IPS-18c (cell line): ENCODE data around the gene ABT1.

Experiments used
- H3K4me3 ChIP-seq: 2 replicates; pipeline ENCODE4 v1.7.0; 2013; ENCODE audit warnings: low read depth, mild to moderate bottlenecking, low read length, moderate library complexity; ENCODE audit not compliant: insufficient read depth
- H3K9me3 ChIP-seq: one replicate; pipeline ENCODE4 v1.6.1; 2013; ENCODE audit warnings: mild to moderate bottlenecking, low read length, moderate library complexity; ENCODE audit not compliant: control insufficient read depth, insufficient read depth

Gene ABT1

DNA sequence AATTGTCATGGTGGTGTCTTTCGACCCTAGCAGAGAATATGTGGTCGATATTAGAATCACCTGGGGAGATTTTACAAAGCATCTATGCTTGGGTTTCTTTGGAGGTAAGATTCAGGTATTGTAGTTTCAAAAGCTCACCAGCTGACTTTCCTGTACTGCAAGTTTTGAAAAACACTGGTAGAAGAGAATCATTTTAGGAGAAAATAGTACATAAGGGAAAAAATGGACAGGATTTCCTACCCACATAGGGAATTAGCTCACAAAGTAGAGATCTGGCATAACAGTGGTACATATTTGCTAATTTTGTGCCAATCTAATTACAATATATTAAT lies 27.4 kb upstream of the ABT1 start:
- H3K9me3 ChIP-seq, result peaks cover 2% of the 10 kb centered on the region
- H3K4me3 ChIP-seq, result peak overlapping the region; percentile 58; the same call in 1 of the 2 replicates

DNA sequence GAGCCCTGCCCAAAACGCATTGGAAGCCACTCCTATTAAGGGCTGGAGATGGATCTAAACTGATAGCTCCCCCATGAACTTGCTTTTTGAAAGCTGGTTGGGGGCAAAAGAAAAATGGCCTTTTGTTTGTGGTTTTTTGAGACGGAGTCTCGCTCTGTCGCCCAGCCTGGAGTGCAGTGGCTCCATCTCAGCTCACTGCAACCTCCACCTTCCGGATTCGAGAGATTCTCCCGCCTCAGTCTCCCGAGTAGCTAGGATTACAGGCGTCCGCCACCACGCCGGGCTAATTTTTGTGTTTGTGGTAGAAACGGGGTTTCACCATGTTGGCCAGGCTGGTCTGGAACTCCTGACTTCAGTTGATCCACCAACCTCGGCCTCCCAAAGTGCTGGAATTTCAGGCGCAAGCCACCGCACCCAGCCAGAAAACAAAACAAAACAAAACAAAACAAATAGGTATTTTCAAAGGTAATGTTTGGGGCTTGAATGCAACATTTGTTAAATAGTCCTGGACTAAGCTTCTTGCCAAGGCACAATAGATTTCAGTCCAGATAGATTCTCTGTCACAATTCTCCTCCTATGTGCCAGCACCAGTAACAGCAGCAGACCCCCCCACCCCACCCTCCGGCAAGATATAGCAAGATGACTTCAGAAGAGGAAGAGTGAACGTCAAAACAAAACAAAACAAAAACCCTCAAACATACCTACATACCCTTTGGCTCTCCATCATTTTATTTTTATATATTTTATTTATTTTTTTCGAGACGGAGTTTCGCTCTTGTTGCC lies 26.5 kb upstream of the ABT1 start:
- peaks cover 2% of the 10 kb centered on the region for H3K9me3 ChIP-seq
- no peak overlapping the region for H3K4me3 ChIP-seq

DNA sequence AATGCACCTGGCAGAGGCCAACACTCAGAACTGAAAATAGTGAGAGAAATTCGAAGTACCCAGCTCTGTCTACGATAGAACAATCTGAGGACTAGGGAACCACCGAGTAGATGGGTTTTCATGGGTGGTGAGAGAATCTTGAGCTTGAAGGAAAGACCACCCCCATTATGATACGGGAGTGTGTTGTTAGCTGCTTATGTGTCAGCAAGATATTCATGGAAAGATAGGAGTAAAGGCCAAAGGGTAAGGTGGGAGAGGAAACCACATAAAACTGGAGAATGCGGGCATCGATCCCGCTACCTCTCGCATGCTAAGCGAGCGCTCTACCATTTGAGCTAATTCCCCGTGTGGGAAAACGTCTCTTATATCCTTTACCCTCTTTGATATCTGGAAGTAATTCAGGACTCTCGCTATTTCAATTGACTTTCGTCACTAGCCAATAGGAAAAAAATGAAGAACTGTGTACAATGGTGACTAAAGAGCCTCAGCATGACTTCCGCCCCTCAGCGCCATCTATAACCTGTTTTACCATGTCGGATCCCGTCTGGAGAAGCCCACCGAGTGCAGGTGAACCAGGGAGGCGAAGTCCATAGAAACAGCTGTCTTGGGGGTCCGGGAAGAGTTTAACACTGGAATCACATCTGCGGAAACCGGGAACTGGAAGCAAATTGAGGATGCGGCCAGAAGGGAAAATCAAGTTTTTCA lies 25.0 kb upstream of the ABT1 start:
- no peaks in the 10 kb centered on the region for H3K9me3 ChIP-seq

DNA sequence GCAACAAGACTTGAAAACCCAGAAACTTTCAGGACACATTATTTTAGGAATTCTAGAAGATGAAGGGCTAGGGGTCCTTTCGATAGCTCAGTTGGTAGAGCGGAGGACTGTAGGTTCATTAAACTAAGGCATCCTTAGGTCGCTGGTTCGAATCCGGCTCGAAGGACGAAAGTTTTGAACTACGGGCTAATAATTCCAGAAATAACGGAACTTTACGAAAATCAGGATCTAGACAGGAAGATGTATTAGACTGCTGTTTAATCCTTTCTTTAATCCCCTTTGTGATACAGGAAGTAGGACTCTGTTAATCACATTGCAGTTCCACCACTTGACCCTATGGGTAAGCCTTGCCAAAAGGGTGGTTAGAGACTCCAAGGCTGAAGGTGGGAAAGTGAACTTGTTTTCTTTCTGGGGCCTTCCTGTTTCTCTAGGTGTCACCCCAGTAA lies 21.2 kb upstream of the ABT1 start:
- peaks cover 3% of the 10 kb centered on the region for H3K9me3 ChIP-seq
- 0 out of 2 replicates have a peak overlapping the region, but pooled peaks have one; percentile 16 for H3K4me3 ChIP-seq

More for the DNA sequence above, 25.0 kb upstream of the ABT1 start:
- H3K4me3 ChIP-seq, result peak overlapping the region; percentile 65

DNA sequence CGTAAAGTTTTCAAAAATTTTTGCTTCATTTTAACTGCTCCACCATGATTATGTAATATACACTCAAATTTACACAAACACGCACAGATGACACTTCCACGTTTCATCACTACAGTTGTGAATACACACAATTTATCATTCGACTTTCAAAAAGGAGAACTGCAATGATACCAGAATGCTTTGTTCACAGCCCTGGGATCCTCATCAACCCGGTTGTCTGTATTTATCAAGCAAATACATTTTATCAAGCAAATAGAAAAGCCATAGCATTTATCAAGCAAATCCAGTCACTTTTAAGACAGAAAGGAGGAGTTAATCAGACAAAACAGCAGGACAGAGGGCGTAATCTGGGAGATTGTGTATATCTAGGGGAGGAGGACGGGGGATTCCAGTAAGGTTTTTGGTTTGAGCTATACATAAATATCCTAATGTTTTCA lies 20.3 kb upstream of the ABT1 start:
- Histone ChIP-seq H3K4me3 (peak overlapping the region; percentile 55), H3K9me3 (peaks cover 3% of the 10 kb centered on the region)

DNA sequence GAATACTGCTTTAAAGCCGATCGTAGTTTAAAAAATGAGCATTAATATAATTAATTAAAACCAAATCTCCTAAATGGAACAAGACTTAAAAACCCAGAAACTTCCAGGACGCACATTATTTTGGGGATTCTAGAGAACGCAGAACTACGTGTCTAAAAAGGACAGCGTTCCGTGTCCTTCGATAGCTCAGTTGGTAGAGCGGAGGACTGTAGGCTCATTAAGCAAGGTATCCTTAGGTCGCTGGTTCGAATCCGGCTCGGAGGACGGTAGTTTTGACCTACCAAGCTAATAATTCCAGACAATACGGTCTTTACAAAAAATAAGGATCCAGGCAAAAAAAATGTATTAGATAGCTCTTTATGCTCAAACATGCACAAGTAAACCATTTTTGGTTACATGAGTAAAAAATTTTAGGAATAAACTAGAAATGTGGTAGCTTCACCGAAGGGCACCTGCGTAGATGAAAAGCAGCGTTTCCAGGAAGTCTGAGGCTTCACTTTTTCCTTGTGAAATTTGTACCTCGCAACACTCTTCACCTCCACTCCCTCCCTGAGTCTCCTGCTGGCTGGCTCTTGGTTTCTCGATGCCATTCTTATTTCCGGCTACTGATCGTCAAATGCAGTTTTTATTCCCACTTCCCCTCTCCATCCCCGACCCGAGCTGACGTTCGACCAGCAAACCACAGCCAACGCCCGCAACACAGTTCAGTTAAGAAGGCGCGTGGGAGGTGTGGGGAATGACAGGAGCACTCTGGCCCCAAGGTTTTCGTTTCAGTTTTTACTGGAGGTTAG lies 19.6 kb upstream of the ABT1 start:
- peak overlapping the region; percentile 55 for H3K4me3 ChIP-seq
- peaks cover 3% of the 10 kb centered on the region for H3K9me3 ChIP-seq

DNA sequence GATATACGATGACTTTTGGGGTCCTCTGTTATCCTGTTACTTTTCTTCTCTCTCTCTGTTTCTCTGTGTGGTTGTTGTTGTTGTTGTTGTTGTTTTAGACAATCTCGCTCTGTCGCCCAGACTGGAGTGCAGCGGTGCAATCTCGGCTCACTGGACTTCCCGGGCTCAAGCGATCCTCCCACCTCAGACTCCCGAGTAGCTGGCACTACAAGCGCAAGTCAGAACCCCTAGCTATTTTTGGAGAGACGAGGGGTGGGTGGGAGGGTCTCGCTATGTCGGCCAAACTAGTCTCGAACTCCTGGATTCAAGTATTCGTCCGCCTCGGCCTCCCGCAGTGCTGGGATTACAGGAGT lies 19.1 kb upstream of the ABT1 start:
- Histone ChIP-seq H3K9me3 (peaks cover 3% of the 10 kb centered on the region), H3K4me3 (peak overlapping the region; percentile 55)

DNA sequence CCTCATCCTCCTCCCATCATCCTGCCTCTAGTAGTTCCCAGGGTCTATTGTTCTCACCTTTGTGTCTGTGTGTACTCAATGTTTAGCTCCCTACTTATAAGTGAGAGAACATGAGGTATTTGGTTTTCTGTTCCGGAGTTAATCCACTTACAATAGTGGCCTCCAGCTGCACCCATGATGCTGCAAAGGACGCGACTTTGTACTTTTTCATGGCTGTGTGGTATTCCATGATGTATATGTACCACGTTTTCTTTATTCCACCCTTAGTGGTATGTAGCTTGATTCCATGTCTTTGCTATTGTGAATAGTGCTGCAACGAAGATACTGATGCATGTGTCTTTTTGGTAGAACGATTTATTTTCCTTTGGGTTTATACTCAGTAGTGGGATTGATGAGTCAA lies 18.5 kb upstream of the ABT1 start:
- no peak overlapping the region for H3K4me3 ChIP-seq
- peaks cover 3% of the 10 kb centered on the region for H3K9me3 ChIP-seq

DNA sequence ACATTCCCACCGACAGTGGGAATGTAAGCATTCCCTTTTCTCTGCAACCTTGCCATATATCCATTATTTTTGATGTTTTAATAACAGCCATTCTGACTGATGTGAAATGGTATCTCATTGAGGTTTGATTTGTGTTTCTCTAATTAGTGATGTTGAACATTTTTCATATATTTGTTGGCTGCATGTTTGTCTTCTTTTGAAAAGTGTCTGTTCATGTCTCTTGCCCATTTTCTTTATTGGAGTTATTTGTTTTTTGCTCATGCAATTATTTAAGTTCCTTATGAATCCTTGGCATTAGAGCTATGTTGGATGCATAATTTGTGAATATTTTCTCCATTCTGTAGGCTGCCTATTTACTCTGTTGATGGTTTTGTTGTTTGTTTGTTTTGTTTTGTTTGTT lies 18.0 kb upstream of the ABT1 start:
- Histone ChIP-seq H3K9me3 (peaks cover 3% of the 10 kb centered on the region), H3K4me3 (no peak overlapping the region)

DNA sequence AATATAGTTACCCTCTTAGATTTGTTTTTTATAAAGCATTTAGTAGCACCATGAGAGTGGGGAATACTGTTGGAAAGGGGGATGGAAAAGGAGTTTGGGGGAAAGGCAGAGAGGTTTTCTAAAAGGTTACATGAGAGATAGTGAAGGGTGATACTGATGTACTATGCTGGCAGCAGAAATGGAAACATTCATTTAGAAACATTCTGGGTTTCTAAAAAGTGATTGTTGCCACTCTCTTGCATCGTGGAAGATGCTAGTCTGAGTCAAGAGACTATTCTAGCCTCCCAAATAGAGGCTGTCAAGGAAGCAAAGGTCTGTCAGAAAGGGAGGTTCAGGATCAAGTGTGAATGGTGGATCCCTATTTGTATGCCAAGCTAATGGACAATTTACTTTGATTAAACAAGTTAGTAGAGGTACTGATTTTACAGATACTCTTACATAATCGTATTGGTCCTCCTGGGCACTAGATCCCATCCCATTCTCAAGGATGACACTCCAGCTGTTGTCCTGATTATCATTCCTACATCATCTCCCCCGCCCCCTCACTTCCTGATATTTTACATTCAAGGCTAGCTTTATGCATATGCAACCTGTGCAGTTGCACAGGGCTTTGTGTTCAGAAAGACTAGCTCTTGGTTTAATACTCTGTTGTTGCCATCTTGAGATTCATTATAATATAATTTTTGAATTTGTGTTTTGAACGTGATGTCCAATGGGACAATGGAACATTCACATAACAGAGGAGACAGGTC lies 15.4 kb upstream of the ABT1 start:
- peaks cover 3% of the 10 kb centered on the region for H3K9me3 ChIP-seq
- H3K4me3 ChIP-seq, result no peak overlapping the region

DNA sequence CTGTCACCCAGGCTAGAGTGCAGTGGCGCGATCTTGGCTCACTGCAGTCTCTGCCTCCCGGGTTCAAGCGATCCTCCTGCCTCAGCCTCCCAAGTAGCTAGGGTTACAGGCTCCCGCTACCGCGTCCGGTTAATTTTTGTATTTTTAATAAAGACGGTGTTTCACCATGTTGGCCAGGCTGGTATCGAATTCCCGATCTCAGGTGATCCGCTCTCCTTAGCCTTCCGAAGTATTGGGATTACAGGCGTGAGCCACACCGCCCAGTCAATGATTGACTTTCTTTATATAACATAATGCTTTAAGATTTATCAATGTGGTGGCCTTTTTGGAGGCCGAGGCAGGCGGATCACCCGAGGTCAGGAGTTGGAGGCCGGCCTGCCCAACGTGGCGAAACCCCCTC lies 7.8 kb upstream of the ABT1 start:
- Histone ChIP-seq H3K9me3 (no peaks in the 10 kb centered on the region), H3K4me3 (no peak overlapping the region)

DNA sequence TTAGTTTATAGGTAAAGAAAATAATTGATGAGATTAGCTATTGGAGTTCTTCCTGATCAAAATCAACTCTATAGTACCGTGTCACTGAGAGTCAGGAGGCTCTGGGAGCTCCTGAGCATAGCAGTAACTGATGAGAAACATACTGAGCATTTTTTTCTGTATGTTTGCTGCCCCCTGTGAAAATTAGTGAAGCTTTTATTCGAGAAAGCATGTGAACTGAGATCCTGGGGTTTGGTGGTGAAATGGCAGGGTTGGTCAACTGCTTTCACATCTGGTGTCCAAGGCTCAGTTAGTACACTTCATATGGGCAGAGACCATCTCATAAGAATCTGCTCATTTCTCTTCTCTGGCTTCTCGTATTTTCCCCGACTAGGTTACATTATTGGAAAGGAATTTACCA lies 4.1 kb upstream of the ABT1 start:
- no peak overlapping the region for H3K4me3 ChIP-seq
- H3K9me3 ChIP-seq, result no peaks in the 10 kb centered on the region

DNA sequence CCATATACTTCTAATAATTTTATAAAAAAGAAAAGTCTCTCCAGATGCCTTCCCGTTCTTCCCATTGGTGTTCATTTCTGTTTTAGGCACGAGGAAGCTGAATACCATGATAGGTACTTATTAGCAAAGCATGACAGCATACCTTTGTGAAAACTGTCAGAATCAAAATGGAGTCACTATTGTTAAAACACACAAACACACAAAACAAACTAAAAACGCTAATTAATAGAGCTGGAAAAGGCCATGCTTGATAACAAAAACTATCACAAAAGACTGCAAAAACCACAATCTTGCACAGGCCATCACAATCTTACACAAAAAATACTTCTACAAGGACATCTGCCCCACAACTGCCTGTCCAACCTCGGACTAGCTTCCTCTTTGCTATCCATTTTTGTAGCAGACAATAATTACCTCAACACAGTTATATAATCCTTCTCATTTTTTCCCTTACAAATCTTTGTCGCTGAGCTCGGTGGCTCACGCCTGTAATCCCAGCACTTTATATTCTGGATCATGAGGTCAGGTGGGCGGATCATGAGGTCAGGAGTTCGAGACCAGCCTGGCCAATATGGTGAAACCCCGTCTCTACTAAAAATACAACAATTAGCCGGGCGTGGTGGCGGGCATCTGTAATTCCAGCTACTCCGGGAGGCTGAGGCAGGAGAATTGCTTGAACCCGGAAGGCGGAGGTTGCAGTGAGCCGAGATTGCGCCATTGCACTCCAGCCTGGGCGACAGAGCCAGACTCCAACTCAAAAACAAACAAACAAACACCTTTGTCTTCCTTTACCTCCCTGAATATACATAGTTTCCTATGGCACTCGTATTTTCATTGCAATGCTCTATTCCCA lies 3.2 kb upstream of the ABT1 start:
- peak overlapping the region; percentile 45; the same call in 1 of the 2 replicates for H3K4me3 ChIP-seq
- H3K9me3 ChIP-seq, result no peaks in the 10 kb centered on the region

DNA sequence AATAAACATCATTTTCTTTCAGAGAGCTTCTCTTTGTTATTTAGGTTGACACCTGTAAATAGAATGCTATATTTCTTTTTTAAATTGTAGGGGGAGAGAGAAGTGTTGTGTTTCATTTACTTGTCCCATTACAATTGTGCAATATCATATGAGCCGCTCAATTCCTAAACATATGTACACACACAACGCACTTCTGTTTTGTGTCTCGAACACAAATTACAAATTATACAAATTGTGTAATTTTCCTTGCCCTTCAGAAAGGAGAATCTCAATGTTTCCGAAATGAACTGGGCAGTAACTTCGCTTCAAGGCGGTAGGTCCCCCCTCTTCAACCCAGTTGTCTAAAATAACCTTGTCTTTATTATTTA lies 2.6 kb upstream of the ABT1 start:
- H3K4me3 ChIP-seq, result peak overlapping the region; percentile 45

DNA sequence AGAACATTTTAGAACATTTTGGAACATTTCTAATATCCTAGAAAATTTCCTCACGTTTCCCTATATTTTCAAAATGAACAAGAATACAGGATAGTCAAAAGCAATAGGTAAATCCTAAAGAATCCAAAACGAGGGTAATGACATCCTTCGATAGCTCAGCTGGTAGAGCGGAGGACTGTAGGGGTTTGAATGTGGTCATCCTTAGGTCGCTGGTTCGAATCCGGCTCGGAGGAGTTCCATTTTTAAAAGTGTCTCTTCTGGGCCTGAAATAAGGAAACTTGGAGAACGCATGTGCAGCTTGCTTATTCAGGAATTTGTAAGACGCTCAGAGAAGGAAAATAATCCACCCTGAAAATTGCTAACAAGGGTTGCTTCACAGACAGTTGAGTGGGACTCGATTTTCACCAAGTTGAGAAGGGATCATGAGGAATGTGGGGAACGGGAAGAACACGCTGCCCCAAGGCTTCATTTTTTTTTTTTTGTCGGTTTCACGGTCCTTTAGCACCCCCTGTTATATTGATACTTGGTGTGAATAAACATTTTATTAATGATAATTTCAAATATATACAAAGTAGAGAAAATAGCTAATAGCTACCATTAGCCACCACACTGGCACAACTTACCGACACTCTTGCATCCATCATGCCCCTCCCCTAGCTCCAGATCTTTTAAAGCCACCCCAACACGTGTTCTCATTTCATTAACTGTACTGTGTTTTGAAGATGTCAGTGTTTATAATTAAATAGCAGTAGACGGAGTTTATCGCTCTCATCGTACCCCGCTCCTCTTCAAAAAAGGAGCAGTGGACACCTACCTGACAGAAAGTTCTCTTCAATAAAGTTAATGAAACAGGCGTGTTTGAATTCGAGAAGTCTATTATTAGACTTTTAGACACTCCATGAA lies 1.8 kb upstream of the ABT1 start:
- Histone ChIP-seq H3K4me3 (peak overlapping the region; percentile 69; the same call in 1 of the 2 replicates), H3K9me3 (no peaks in the 10 kb centered on the region)

More for the DNA sequence above, 2.6 kb upstream of the ABT1 start:
- H3K9me3 ChIP-seq, result no peaks in the 10 kb centered on the region
